H1 (cell line): ENCODE data around the gene NPR2. TPM values are rescaled to one million over a fixed set of nuclear protein-coding genes. Genes with fewer than 3 reads are reported as not detected.

ENCODE experiments used
- CTCF ChIA-PET: fragments of 300-600 bp; sonication (Branson Sonifier 250); formaldehyde crosslinking; loops from one replicate; lab custom pipeline; 2021; ENCODE audit not compliant: partially characterized antibody; lab: Charles Lee
- POLR2A ChIA-PET: fragments of 300-600 bp; sonication (Branson Sonifier 250); formaldehyde crosslinking; loops from one replicate; lab custom pipeline; 2021; ENCODE audit warnings: inconsistent platforms; ENCODE audit not compliant: partially characterized antibody; lab: Charles Lee
- DNase-seq, 2 experiments: peaks; one replicate each; pipeline versions ENCODE4 v3.0.0 to v3.0.0-alpha.2; 2010 to 2022; ENCODE audit warnings: low spot score in 2 of 2, low read depth in 1 of 2, mixed read lengths in 1 of 2
- FAIRE-seq: peaks from 2 replicates; lab custom pipeline; 2011; peaks lifted over from hg19 to GRCh38; lab: Jason Lieb, UNC
- H2AFZ ChIP-seq: 2 replicates; pipeline ENCODE4 v1.8.1; 2012; ENCODE audit warnings: low read length, inconsistent platforms
- H2AK5ac ChIP-seq: 2 replicates; pipeline ENCODE4 v1.6.1; 2013; ENCODE audit warnings: low read depth, low read length
- H2BK120ac ChIP-seq: replicated peaks from 2 replicates; pipeline ENCODE3; 2013; ENCODE audit warnings: low read depth, low read length, inconsistent platforms
- H2BK12ac ChIP-seq: 2 replicates; pipeline ENCODE4 v1.6.1; 2013; ENCODE audit warnings: low read depth, low read length
- H2BK15ac ChIP-seq: 2 replicates; pipeline ENCODE4 v1.6.1; 2013; ENCODE audit warnings: low read length
- H2BK20ac ChIP-seq: 2 replicates; pipeline ENCODE4 v1.6.1; 2013; ENCODE audit warnings: low read length
- H2BK5ac ChIP-seq: 2 replicates; pipeline ENCODE4 v1.6.1; 2013; ENCODE audit warnings: low read depth, low read length
- H3K14ac ChIP-seq: 2 replicates; pipeline ENCODE4 v1.6.1; 2013; ENCODE audit warnings: inconsistent platforms; ENCODE audit not compliant: insufficient read length
- H3K18ac ChIP-seq: 2 replicates; pipeline ENCODE4 v1.6.1; 2013; ENCODE audit warnings: low read length; ENCODE audit errors: extremely low read depth
- H3K23ac ChIP-seq: 2 replicates; pipeline ENCODE4 v1.6.1; 2013; ENCODE audit warnings: inconsistent platforms; ENCODE audit not compliant: insufficient read length
- H3K23me2 ChIP-seq: 2 replicates; pipeline ENCODE4 v1.6.1; 2013; ENCODE audit warnings: low read depth, low read length
- H3K27ac ChIP-seq: 2 replicates; pipeline ENCODE4 v1.6.1; 2011; ENCODE audit warnings: low read depth, low read length, inconsistent platforms
- H3K27me3 ChIP-seq, 4 experiments: replicated peaks in 1 of 4; 1 replicate in 1 of 4; 2 replicates in 3 of 4; pipeline versions ENCODE4 v1.6.1 to v1.8.1; 2011 to 2013; ENCODE audit warnings: low read length in 3 of 4, mild to moderate bottlenecking in 3 of 4, inconsistent platforms in 2 of 4, mixed read lengths in 2 of 4, moderate library complexity in 1 of 4; ENCODE audit not compliant: control insufficient read depth in 3 of 4, insufficient read depth in 3 of 4; ENCODE audit errors: extremely low read depth in 1 of 4
- H3K36me3 ChIP-seq, 4 experiments: 2 replicates each; pipeline versions ENCODE4 v1.6.1 to v1.8.1; 2011 to 2013; ENCODE audit warnings: mild to moderate bottlenecking in 4 of 4, low read length in 3 of 4, moderate library complexity in 2 of 4, control low read depth in 1 of 4, inconsistent platforms in 1 of 4; ENCODE audit not compliant: insufficient read depth in 4 of 4, control insufficient read depth in 2 of 4
- H3K4ac ChIP-seq: replicated peaks from 2 replicates; pipeline ENCODE3; 2013; ENCODE audit warnings: low read length, low read depth, mixed read lengths, inconsistent platforms; ENCODE audit not compliant: insufficient read length
- H3K4me1 ChIP-seq, 4 experiments: replicated peaks in 1 of 4; 1 replicate in 1 of 4; 2 replicates in 3 of 4; pipeline versions ENCODE4 v1.6.1 to v1.8.1; 2011 to 2013; ENCODE audit warnings: low read length in 3 of 4, inconsistent platforms in 2 of 4, mixed read lengths in 1 of 4; ENCODE audit not compliant: insufficient read depth in 4 of 4, control insufficient read depth in 3 of 4
- H3K4me2 ChIP-seq, 2 experiments: 2 replicates each; pipeline versions ENCODE4 v1.6.1 to v1.8.1; 2011 to 2013; ENCODE audit warnings: low read depth in 2 of 2, low read length in 2 of 2, control low read depth in 1 of 2, inconsistent platforms in 1 of 2, mild to moderate bottlenecking in 1 of 2; ENCODE audit not compliant: insufficient read depth in 1 of 2
- H3K4me3 ChIP-seq, 4 experiments: fragments of 200-600, 300-600 bp in 1 of 4; sonication (generic), shearing (Covaris generic), sonication (Bioruptor Twin) in 1 of 4; 2 replicates each; pipeline versions ENCODE4 v1.5.1 to v1.8.1; 2011 to 2016; ENCODE audit warnings: low read length in 4 of 4, low read depth in 3 of 4, control low read depth in 2 of 4, inconsistent platforms in 2 of 4, mild to moderate bottlenecking in 2 of 4, mixed read lengths in 1 of 4, moderate library complexity in 1 of 4; ENCODE audit not compliant: insufficient read depth in 2 of 4; ENCODE audit errors: extremely low read depth in 1 of 4
- H3K56ac ChIP-seq: replicated peaks from 2 replicates; pipeline ENCODE3; 2013; ENCODE audit warnings: low read depth, mild to moderate bottlenecking, mixed read lengths, low read length, inconsistent platforms; ENCODE audit not compliant: insufficient read length
- H3K79me1 ChIP-seq: 2 replicates; pipeline ENCODE4 v1.6.1; 2013; ENCODE audit warnings: low read depth, low read length, control low read depth
- H3K79me2 ChIP-seq, 2 experiments: 2 replicates each; pipeline versions ENCODE4 v1.6.1 to v1.8.1; 2012 to 2013; ENCODE audit warnings: low read length in 2 of 2, mild to moderate bottlenecking in 2 of 2, inconsistent platforms in 1 of 2; ENCODE audit not compliant: insufficient read depth in 2 of 2, control insufficient read depth in 1 of 2
- H3K9ac ChIP-seq, 4 experiments: replicated peaks in 1 of 4; 1 replicate in 1 of 4; 2 replicates in 3 of 4; pipeline versions ENCODE4 v1.6.1 to v1.8.1; 2011 to 2013; ENCODE audit warnings: low read depth in 3 of 4, low read length in 3 of 4, control low read depth in 2 of 4, mild to moderate bottlenecking in 2 of 4, moderate library complexity in 2 of 4, inconsistent platforms in 1 of 4; ENCODE audit errors: extremely low read depth in 1 of 4
- H3K9me3 ChIP-seq, 2 experiments: 2 replicates each; pipeline versions ENCODE4 v1.6.1 to v1.8.1; 2012 to 2013; ENCODE audit warnings: mild to moderate bottlenecking in 2 of 2, moderate library complexity in 2 of 2, control low read depth in 1 of 2, inconsistent platforms in 1 of 2, low read depth in 1 of 2, low read length in 1 of 2, mixed read lengths in 1 of 2; ENCODE audit not compliant: insufficient read depth in 2 of 2
- H4K20me1 ChIP-seq, 2 experiments: replicated peaks in 1 of 2; 2 replicates each; pipeline versions ENCODE3 to v1.8.1; 2011 to 2013; ENCODE audit warnings: inconsistent platforms in 2 of 2, low read length in 2 of 2, mild to moderate bottlenecking in 1 of 2; ENCODE audit not compliant: insufficient read depth in 2 of 2, control insufficient read depth in 1 of 2
- H4K5ac ChIP-seq: 2 replicates; pipeline ENCODE4 v1.6.1; 2013; ENCODE audit warnings: low read length, low read depth, mixed read lengths, inconsistent platforms; ENCODE audit not compliant: insufficient read length
- H4K8ac ChIP-seq: 2 replicates; pipeline ENCODE4 v1.8.0; 2013; ENCODE audit warnings: mild to moderate bottlenecking, moderate library complexity, low read length, inconsistent platforms; ENCODE audit not compliant: insufficient read depth; ENCODE audit errors: extremely low read depth
- H4K91ac ChIP-seq: replicated peaks from 2 replicates; pipeline ENCODE3; 2013; ENCODE audit warnings: low read length, mixed read lengths, inconsistent platforms; ENCODE audit not compliant: insufficient read length
- BCL11A ChIP-seq, 2 experiments: IDR thresholded peaks; one replicate each; pipeline ENCODE4 v1.6.1; 2011; ENCODE audit warnings: low read depth in 2 of 2, low read length in 2 of 2, mild to moderate bottlenecking in 2 of 2
- GTF2F1 ChIP-seq: IDR thresholded peaks from 2 replicates; pipeline ENCODE4 v1.6.1; 2012; ENCODE audit warnings: low read depth, low read length, improper control_type of control experiment, borderline replicate concordance
- JUN ChIP-seq: IDR thresholded peaks from 2 replicates; pipeline ENCODE4 v1.6.1; 2011; ENCODE audit warnings: low read depth, mild to moderate bottlenecking, improper control_type of control experiment, low read length
- polyA plus RNA-seq, 7 experiments: library from polyadenylated mRNA; depleted of rRNA in 3 of 7; stranded (reverse) in 5 of 7; unstranded in 2 of 7; fragments of >200 nt in 5 of 7; fragments of 200-250 nt in 2 of 7; gene quantifications; 1 replicate in 5 of 7; 2 replicates in 1 of 7; 4 replicates in 1 of 7; pipeline versions ENCODE4 v1.2.1 to v1.2.3, GENCODE V29; 2011 to 2013; ENCODE audit warnings: missing spikeins in 2 of 7, mixed read lengths in 2 of 7
- total RNA-seq: library from RNA; stranded (reverse); fragmentation: NEBNext Ultra II Directional; extraction: Animal tissue kit (Norgen Biotek cat#: 25700); gene quantifications from 2 replicates; pipeline ENCODE4 v1.2.1, GENCODE V29; 2021
- TF ChIP-seq, protein P1 (sequence below): IDR thresholded peaks from 2 replicates; pipeline ENCODE4 v1.6.1; 2011; ENCODE audit warnings: low read length, improper control_type of control experiment

Gene NPR2
- total and polyA plus RNA-seq, 2 of the 8 experiments (the other 6 are each of a cell fraction or from before 2014, with no cell fraction given): 11.0 to 17.0 TPM

DNA sequence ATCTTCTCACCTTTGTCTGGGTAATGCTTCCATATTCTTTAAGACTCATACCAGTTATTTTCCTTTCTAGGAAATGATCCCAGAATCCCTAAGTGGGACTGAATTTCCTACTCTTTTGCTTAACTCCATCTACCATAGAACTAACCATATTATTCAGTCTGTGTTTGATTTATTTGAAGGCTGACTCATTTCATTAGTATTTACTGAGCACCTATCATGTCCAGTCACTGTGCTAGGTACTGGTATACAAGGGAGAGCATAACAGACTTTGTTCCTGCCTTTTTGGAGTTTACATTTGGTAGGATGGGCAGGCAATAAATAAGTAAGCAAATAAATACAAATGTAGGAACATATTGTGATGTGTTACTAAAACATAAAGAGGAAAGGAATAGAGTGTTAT lies 4.3 kb downstream of the NPR2 start:
- FAIRE-seq (no peak), DNase-seq (no peak)
- Histone ChIP-seq H4K8ac (no peak overlapping the region), H3K14ac (no peak overlapping the region), H3K23me2 (peaks cover 5% of the 10 kb centered on the region; the same call in 1 of the 2 replicates), H3K4me1 (peaks cover 0 to 6% (median 4%) of the 10 kb centered on the region in 4 experiments; a peak in 5 of 7 replicates), H3K36me3 (peaks cover 0 to 4% (median 0%) of the 10 kb centered on the region in 4 experiments; a peak in 2 of 8 replicates), H2BK15ac (no peak overlapping the region), H2AFZ (no peak overlapping the region), H2BK5ac (no peak overlapping the region), H2AK5ac (no peak overlapping the region), H2BK120ac (no peak overlapping the region), H4K20me1 (peaks cover 0 to 2% of the 10 kb centered on the region in 2 experiments), H4K91ac (no peak overlapping the region), H3K23ac (no peak overlapping the region), H3K79me1 (no peaks in the 10 kb centered on the region), H3K4ac (no peak overlapping the region), H3K4me3 (no peak overlapping the region), H3K18ac (no peak overlapping the region), H2BK12ac (no peak overlapping the region), H4K5ac (no peak overlapping the region), H3K4me2 (no peak overlapping the region), H2BK20ac (no peak overlapping the region), H3K27me3 (peaks cover 0 to 7% (median 0%) of the 10 kb centered on the region in 4 experiments; a peak in 4 of 7 replicates), H3K27ac (no peak overlapping the region), H3K56ac (no peak overlapping the region), H3K79me2 (no peaks in the 10 kb centered on the region), H3K9ac (no peak overlapping the region), H3K9me3 (no peaks in the 10 kb centered on the region)
- POLR2A ChIA-PET: no interaction called here
- TF ChIP-seq BCL11A (IDR thresholded peaks at IDR 0.05; ENCODE audit: low read depth in 2 of 2, low read length in 2 of 2) (no peak), JUN (no peak), GTF2F1 (no peak)
- TF ChIP-seq, protein P1, sequence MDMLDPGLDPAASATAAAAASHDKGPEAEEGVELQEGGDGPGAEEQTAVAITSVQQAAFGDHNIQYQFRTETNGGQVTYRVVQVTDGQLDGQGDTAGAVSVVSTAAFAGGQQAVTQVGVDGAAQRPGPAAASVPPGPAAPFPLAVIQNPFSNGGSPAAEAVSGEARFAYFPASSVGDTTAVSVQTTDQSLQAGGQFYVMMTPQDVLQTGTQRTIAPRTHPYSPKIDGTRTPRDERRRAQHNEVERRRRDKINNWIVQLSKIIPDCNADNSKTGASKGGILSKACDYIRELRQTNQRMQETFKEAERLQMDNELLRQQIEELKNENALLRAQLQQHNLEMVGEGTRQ: no peak
- CTCF ChIA-PET: interaction anchor here (1.2 to 2.3 kb wide), 7 partner anchors 10 to 107 kb away, joined by 3 to 12 read pairs (median 5); partner anchors contain the start of gene HINT2
